Measurements from ENCODE around the gene PXDN. TPM values are rescaled to one million over a fixed set of nuclear protein-coding genes. Genes with fewer than 3 reads are reported as not detected.

Gene PXDN
- total and polyA plus RNA-seq, 2 of the 4 experiments (the other 2 are of a cell fraction): 153 to 332 TPM

DNA sequence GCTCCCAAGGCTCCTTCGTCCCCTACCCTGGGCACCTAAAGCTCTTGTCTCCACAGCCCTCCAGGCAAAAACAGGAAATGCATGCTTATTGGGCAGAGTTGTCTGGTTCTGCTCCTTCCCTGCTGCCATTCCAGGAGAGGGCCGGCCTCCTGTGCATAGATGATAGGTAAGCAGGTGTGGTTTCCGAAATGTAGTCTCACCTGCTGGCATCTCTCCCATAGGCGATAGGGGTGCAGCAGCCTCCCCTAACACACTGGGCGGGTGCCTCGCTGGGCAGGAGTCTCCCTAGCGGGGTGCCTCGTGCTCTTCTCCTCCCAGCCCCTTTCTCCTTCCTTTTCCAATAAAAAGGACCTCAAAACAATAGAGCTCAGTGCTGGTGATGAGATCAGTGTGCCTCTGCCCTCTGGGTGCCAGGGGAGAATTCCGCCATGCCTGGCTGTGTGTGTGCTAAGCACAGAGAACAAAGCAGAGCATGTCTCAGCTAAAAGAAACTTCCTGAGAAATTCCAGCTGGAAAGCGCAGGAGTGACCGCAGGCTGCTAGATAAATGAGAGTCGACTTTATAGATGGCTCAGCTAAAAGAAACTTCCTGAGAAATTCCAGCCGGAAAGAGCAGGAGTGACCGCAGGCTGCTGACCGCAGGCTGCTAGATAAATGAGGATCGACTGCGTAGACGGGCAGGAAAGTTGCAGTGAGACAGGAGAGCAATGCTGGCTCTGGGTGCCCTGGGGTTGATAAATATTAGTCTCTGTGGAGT lies 11.3 kb upstream of the PXDN start (continued):
- TF ChIP-seq, protein P1, sequence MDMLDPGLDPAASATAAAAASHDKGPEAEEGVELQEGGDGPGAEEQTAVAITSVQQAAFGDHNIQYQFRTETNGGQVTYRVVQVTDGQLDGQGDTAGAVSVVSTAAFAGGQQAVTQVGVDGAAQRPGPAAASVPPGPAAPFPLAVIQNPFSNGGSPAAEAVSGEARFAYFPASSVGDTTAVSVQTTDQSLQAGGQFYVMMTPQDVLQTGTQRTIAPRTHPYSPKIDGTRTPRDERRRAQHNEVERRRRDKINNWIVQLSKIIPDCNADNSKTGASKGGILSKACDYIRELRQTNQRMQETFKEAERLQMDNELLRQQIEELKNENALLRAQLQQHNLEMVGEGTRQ (IDR thresholded peaks at IDR 0.05; ENCODE audit: low read depth, low read length): no peak
- TF ChIP-seq CHD1 (IDR thresholded peaks at IDR 0.05; ENCODE audit: low read depth, low read length): no peak
